Measurements from ENCODE around the gene FAM168A. TPM values are rescaled to one million over a fixed set of nuclear protein-coding genes. Genes with fewer than 3 reads are reported as not detected.

FAM168A gene
- total RNA-seq, 1 donor from 2014 or later: 28.8 TPM

DNA sequence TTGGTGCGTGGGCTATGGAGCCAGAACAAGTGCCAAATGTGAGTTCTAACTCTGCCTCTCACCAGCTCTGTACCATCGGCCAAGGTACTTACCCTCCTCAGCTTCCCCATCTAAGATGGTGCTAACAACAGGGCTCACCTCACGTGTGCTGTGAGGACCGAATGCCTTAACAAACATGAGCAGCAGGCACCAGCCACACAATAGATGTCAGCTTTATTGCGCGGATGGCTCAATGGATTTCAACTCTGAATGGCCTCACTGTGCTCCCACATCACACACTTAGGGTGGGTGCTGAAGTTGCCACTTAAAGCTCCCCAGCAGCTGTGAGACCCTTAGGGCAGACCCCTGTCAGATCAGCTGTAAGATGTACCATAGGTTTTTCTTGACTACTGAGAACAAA, 197.6 kb downstream of the FAM168A start:
- DNase-seq: no peak

DNA sequence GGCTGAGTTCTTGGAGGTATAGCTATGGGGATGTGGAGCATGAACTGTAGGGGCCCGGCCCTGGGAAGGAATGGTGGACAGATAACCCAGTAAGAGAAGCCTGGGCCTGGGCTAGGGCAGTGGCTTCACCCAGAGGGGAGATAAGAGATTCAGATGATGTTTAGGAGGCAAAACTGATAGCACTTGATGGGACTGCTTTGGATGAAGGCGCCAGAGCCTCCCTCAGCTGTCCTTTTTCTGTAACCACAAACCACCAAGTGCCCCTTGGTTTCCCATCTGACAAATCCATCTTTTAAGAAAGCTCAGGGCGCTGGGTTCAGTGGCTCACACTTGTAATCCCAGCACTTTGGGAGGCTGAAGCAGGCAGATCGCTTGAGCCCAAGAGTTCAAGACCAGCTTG, 198.3 kb downstream of the FAM168A start:
- no peak for DNase-seq

DNA sequence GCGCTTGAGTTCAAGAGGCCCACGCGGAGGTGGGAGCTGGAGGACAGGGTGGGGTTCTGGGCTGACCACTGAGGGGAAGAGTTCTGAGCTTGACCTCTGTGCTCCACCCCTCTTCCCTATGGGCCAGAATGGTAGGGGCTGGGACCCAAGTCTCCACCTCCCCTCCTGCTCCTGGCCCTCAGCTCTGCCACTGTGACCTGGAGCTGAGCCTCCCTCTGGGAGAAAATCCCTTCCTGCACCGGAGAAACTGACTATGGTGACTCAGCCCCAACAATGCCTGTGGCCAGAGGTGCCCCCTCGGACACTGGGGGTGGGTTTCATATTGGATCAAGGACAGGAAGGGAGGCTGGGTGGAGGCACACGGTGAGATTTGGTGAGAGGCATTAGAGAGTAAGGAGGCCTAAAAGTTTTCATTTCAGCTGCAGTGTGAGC, 198.7 kb downstream of the FAM168A start:
- DNase-seq: no peak

DNA sequence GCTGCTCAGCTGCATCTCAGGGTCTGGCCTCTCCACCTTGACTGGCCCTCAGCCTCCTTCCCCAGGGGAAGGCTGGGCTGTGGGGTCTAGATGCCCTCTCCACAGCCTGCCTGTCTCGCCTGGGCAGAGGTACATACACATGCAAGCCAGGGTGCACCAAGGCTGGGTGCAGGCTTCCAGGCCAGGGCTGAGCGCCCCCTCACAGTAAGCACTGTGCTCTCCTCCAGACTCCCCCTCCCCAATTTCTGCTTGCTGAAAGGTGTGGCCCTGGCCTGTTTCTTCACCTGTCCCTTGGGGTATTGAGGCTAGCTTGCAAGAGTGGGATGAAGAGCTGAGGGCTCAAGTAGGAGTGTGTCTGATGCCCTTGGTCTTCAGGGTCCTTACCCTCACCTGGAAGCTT, 199.2 kb downstream of the FAM168A start:
- no peak for DNase-seq

DNA sequence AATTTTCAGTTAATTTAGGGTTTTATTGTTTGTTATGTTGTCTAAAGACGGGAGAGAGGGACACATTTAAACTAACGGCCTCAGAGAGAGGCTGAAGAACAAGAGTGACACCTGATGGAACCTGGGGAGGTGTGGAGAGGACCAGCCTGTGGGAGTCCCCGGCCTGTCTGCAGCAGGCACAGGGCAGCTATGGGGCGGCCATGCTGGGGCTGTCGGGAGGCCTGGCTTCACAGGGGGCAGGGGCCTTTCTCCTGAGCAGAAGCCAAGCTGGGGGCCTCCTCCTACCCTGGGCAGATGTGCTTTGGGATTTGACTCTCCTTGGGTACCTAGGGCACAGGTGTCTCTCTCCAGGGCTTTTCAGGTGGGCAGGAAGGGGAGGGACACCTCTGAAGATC, 199.8 kb downstream of the FAM168A start:
- DNase-seq: no peak

DNA sequence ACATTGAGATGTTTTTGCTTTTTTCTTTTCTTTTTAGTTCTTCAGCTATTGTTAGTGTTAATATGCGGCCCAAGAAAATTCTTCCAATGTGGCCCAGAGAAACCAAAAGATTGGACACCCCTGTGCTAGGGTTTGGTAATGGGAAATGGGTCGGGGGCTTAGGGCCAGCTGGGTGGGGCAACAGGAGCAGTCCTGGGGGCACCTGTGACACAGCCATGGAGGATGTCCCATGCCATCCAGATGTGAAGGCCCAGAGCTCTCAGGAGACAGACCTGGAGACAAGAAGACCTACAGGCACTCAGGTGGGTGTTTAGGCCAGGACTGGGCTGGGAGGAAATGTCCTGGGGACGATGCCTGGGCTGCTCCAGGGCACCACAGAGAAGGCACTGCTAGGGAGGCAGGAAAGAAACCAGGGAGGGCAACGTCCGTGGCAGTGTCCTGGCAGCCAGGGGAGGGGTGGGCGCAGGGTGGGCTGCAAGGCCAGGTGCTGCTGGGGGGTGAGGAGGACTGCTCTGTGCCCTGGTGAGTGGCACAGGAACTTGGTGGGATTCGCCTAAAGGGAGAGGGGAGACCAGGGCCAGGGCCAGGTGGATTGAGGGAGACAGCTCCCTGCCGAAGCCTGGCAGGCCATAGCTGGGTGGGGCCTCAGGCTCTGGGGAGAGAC, 200.3 kb downstream of the FAM168A start:
- no peak for DNase-seq

DNA sequence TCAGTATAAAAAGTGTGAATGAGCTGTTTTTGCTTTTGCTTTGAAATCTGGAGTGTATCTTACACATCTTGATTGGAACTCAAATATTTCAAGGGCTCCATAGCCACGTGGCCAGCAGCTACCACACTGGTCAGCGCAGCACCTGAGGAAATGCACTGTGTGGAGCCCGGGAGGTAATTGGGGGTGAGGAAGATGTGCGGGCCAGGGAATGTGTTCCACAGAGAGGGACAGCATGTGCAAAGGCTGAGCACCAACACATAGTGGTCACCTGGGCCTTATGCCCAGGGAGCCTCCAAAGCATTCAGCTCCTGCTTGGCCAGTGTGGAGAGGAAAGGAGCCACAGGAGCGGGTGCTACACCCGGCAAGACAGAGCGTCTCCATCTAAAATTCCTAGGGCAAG, 200.9 kb downstream of the FAM168A start:
- no peak for DNase-seq

DNA sequence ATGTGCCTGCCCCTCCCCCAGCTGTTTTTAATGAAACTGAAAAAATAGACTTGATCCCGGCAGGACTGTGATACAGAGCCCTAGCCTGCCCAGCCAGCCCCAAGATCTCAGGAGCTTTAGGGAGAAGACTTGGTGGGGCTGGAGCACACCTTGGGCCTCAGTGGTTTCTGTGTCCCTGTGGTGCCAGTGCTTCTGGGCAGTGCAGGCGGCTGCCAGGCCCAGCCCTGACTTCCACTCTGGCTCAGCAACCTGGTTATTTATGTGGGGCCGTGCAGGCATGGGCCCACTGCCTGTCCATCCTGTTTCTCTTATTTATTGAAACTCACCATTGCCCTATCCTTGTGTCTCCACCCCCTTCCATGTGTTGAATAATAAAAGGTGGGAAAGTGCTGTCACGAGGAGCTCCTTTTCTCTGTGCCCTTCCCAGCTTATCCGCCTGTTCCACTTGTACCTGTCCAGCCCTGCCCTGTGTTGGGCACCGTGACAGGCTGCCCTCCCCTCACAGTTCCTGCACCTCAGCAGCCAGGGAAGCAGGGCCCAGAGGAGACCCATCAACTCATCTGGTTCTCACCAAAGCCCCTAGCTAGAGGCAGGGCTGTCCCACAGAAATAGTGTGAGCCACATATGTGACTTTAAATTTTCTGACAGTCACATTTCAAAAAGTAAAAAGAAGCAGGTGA, 201.5 kb downstream of the FAM168A start:
- no peak for DNase-seq

DNA sequence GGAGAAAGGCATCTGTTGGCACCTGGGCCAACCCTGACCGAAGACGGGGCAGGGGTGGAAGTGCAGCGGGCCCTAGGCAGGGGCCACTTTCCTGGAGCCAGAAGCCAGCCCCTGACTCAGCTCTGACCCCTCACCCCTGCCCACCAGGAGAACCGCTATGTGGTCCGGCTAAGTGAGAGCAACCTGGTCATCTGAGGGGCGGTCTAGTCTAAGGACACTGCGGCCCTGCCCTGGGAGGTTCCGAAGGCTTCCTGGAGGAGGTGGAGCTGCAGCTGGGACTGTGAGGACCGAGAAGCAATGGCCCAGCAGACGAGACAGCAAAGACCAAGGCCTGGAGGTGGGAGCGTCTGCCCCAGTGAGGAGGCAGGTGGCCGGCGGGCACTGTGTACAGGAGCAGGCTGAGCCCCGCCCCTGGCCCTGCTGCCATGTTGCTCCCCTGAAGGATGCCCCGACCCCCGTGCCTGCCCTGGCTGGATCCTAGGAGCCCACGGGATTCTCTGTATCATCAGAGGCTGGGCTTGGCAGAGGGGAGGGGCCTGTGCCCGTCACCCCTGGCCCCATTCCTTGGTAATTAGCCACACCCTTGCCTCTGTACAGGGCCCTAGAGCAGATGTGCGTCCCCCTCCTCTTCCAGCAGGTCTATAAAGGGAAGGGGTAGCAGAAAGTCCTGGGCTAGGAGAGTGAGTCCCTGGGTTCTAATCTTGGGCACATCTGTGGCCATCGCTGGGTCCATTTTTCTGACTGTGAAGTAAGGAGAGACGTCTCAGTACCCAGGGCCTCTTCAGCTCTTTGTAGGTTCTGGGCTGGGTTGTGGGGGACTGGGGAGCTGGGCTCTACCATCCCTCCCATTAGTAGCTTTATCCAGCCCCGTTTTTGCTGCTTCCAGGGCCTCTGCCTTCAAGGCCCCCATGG, 202.4 kb downstream of the FAM168A start:
- no peak for DNase-seq

DNA sequence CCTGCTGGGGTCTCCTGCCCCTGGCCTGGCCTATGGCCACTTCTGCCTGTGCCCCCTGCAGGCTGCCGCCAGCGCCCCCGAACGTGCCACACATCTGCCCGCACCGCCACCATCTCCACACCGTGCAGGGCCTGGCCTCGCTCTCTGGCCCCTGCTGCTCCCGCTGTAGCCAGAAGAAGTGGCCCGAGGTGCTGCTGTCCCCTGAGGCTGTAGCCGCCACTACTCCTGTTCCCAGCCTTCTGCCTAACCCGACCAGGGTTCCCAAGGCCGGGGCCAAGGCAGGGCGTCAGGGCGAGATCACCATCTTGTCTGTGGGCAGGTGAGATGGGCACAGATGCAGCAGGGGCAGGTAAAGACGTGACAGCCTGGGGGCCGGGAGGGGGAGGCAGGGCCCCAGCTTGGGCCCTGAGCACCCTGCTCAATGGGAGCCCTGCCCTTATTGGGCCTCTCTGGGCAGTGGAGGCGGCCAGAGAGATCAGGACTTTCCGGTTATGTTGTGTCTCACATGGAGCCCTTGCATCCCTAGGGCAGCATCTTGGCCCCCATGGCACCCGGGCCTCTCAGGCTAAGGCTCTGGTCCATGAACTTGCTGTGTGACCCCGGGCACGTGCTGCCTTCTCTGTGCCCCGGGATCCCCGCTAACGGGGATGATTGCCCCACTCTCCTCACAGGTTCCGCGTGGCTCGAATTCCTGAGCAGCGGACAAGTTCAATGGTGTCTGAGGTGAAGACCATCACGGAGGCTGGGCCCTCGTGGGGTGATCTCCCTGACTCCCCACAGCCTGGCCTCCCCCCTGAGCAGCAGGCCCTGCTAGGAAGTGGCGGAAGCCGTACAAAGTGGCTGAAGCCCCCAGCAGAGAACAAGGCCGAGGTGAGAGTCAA, 203.3 kb downstream of the FAM168A start:
- no peak for DNase-seq

DNA sequence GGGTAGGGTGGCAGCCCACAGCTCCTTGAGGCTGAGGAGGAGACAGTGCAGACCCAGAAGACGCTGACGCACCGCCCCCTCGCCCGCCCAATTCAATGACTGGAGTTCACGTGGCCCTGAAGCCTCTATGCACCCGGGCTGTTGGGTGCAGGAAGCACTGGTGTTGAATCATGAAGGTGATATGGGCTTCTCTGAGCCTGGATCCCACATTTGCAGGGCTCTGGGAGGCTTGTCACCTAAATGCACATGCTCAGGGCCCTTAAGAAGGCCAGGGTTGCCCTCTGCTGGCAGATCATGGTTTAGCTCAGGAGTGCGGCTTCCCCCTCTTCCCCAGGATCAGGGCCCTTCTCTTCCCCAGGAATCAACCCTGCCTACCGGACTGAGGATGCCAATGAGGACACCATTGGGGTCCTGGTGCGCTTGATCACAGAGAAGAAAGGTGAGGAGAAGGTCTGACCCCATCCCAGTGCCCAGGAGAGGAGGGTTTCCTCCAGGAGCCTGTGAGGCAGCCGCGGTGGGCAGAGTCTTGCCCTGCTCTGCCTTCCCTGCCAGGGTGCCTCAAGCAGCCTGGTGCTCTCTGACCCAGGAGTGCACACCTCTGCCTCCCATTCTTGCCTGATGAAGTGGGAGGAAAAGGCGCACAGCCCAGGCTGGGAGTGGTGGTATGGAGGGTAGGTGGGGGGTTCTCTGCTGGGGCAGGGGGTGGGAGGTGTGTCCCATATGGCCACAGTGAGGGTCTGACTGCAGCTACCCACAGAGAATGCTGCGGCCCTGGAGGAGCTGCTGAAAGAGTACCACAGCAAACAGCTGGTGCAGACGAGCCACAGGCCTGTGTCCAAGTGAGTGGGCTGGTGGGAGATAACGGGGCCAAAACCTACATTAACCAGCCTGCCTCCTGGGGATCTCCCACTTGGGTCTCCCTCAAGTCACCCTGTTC, 204.2 kb downstream of the FAM168A start:
- peak; percentile 85 for DNase-seq

DNA sequence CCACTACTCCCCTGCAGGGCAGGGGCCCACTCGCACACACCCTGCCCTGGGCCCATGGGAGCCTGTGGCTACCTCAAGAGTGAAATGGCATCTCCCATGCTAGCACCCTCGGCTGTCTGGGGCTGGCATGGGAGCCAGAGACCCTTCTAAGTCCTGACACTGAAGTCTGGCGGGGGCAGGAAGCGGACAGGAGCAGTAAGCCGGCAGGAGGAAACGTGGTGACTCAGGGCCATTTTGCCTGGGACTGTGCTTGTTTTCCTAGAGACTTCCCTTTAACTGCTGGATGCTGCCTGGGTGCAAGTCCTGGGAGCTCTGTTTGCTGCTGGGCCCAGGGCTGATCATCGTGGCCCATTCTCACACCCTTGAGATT, 204.9 kb downstream of the FAM168A start:
- no peak for DNase-seq

DNA sequence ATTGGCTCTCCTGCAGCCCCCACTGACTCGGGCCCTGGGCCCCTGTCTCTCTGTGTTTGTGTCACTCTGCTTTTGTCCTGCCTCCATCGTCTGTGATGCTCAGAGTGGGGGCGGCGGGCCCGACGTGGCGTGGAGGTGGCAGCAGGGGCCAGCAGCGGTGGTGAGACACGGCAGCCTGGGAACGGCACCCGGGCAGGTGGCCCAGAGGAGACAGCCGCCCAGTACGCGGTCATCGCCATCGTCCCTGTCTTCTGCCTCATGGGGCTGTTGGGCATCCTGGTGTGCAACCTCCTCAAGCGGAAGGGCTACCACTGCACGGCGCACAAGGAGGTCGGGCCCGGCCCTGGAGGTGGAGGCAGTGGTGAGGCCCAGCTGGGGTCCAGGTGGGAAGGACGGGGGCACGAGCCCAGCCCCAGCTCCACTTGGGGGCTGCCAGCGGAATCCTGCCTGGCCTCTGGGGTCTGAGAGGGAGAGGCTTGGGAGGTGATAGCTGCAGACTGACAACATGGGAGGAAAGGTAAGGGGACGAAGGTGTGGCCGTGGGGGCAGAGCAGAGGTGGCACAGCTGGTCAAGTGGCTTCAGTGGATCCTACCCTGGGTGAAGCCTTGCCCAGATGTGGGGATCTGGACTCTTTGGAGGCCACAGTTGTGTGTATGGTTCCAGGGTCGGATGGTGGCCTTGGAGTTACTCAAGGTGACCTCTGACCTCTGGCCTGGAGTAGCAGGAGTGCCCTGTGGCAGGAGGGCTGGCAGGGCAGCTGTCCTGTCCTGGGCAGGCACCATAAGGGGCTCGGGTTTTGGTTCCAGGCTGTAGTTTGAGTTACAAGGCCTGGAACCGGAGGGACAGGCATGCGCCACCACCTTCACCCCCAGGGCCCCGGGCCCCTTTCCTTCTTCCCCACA, 205.6 kb downstream of the FAM168A start:
- no peak for DNase-seq

DNA sequence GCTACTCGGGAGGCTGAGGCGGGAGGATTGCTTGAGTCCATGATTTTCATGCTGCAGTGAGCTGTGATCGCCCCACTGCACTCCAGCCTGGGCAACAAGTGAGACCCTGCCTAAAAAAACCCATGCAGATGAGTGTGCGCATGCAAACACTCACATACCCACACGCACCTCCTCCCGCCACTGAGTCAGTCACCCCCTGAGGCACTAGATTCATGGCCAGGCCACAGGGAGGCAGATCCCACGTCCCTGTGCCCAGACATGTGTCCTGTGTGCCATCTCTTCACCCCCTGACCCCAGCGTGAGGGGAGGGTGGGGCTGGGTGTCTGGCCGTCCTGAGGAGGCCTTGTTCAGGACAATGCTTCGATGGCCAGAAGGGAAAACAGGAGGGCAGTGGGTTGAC, 206.2 kb downstream of the FAM168A start:
- no peak for DNase-seq

DNA sequence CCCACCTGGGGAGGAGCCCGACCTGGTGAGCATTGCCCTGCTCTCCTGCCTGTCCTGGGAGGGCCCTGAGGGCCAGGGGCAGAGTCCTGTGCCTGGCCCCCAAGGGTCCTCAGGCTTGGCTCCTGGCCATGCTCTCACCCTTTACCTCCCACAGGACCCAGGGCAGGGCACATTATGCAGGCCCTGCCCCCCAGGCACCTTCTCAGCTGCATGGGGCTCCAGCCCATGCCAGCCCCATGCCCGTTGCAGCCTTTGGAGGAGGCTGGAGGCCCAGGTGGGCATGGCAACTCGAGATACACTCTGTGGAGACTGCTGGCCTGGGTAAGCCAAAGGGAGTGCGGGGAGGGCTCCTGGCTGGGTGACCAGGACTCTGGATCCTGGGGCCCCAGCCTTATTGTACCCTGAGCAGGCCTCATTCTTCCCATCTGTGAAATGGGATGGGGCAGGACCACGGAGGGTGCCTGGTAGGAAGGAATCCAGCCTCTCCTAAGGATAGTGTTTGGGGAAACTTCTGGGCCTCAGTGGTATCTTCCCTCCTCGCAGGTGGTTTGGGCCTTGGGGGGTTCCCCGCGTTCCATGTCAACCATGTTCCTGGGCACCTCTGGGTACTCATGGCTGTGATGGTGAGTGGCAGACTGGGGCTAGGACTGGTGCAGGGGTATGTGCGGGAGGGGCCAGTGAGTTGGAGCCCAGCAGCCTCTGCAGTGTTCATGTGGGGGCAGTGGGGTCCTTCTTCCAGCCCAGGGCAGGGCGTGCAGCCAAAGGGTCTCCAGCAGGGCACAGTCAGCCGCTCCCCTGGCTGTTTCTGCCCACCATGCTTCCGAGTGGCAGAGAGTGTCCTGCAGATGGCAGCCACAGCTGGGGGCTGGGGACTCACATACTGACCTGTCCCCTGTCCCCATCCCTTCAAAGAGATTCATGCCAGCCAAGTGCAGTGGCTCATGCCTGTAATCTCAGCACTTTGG, 207.0 kb downstream of the FAM168A start:
- no peak for DNase-seq

DNA sequence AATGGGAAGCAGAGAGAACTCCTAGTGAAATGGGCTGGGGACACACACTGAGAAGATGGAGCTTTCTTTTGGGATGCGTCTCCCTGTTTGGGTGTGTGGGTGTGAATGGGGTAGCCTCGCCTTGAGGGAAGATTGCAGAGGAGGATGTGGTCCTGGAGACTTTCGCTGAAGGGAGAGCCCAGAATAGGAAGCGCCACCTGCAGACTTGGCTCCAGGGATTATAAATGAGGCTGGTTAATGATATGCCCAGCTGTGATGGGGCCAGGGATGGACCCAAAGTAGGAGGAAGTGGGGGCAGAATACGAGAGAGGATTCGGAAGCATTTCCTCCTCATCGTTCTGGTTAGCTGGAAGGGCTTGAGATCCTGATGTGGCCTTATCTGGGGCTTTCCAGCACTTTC, 208.0 kb downstream of the FAM168A start:
- DNase-seq: no peak

DNA sequence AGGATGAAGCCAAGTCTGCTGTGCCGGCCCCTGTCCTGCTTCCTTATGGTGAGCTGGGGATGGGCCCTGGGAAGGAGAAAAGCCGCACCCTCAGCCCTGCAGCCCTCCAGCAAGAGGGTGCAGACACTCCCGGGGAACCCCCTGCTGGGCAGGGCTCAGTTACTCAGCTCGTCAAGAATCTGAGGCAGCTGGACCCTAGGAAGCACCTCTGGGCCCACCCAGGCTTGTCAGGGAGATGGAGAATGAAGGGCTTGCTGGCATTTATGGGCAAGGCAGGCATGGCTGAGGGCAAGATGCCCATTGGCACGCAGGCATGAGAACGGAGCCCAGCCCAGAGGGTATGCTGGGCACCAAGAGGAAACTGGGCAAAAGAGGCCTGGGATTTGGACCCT, 208.8 kb downstream of the FAM168A start:
- no peak for DNase-seq

DNA sequence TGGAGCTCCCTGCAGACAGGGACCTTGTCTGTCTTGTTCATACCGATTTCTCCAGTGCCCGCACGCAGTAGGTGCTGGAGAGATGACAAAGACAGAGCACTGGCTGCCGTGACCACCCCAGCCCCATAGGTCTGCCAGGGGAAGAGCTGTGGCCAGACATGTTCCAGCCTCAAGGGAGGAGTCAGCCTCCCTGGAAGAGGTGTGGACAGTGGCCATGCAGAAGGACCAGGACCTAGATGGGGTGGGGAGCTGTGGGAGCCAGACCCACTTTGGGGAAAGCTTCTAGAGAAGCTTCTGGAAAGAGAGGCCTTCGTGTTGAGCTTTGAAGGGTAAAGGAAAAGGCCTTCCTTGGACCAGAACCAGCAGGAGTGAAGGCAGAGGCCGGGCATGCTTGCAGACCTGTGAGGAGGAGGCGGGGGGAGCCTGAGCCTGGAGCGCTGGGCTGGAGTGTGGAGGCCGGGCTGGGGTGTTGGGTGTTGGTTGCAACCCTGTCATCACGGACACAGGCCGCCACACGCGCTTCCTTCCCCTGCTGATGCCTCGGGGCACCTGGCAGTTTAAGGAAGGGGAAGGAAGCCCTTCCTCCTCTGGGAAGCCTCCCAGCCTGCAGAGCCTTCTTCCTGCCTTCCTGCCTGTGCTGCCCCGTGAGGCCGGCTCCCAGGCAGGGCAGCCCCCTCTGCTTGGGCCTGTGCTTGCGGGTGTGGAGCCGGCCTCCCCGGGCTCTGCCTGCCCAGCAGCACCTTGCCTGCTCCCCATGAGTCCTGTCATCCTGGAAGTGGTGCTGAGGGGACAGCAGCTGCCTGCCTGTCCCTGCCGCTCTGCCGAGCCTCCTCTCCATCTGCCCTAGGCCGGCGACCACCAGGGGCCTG, 209.4 kb downstream of the FAM168A start:
- peak; percentile 27 for DNase-seq
